GM12892 (cell line): Measurements from ENCODE around the gene ZNF283.

Experiments
- POLR2A ChIP-seq: IDR thresholded peaks from 2 replicates; pipeline ENCODE4 v1.6.1; 2011; ENCODE audit warnings: low read depth, low read length, control low read depth
- POLR2AphosphoS5 ChIP-seq: IDR thresholded peaks from 2 replicates; pipeline ENCODE4 v1.6.1; 2011; ENCODE audit warnings: low read depth, low read length, control low read depth
- TAF1 ChIP-seq: IDR thresholded peaks from 2 replicates; pipeline ENCODE4 v1.6.1; 2011; ENCODE audit warnings: low read depth, mild to moderate bottlenecking, control low read depth, low read length, borderline replicate concordance

DNA sequence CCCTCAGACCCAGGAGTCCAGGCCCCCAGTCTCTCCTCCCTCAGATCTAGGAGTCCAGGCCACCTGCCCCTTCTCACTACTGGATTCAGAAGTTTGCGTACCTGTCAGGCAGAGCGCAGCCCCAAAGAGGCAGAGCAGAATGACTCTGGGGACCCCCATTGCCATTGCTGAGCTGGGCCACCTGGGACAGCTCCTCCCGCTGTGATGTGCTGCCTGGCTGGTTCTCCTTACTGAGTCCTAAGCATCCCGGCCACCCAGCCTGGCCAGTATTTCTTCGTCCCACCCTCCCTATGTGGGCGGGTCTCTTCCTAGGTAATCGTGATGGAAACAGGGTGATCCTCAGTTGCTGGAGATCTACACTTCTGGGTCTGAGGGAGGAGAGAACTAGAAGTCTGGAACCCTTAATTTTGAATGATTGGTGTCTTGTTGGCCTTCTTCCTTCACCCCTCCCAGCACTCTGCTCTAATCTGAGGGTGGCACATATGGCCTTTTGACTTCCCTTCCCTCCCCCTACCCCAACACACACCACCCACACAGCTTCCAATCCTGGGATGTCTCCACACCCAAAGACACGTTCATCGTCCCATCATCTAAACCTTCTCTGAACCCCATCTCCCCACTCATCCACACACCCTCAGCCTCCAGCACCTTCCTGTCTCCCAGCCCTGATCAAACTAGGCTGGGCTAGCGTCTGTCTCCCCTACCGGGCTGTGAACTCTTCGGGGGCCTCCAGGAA, 24.7 kb upstream of the ZNF283 start, which contains the start of gene LYPD5:
- no peak for TF ChIP-seq POLR2A
- TF ChIP-seq TAF1: no peak
- no peak for TF ChIP-seq POLR2AphosphoS5
